HepG2 (cell line): Measurements from ENCODE around the gene GLIS2. TPM values are rescaled to one million over a fixed set of nuclear protein-coding genes. Genes with fewer than 3 reads are reported as not detected.

Experiments
- ATAC-seq: fragments of 200-7000 bp; cut with Tn5 transposase; 3 replicates; pipeline ENCODE4 v1.9.1; 2020; ENCODE audit warnings: mild to moderate bottlenecking, moderate library complexity
- BruUV-seq: library from RNA; stranded (reverse); fragments of 400-500 nt; replicated peaks from 2 replicates; lab custom pipeline; 2021; lab: Mats Ljungman, UMichigan
- CTCF ChIA-PET: fragments of 300-600 bp; formaldehyde crosslinking; extraction: SDS; loops from one replicate; lab custom pipeline; 2021; ENCODE audit warnings: low total read pairs, inconsistent platforms, low intra/inter-chr PET ratio; lab: Yijun Ruan, JAX
- POLR2A ChIA-PET: fragments of 350-600 bp; sonication (Branson Sonifier 250); formaldehyde crosslinking; loops from one replicate; lab custom pipeline; 2020; ENCODE audit warnings: antibody characterized with exemption, inconsistent platforms; lab: Yijun Ruan, JAX
- DNase-seq: peaks from one replicate; pipeline ENCODE4 v3.0.0-alpha.2; 2015; ENCODE audit warnings: low spot score
- FAIRE-seq: peaks from 3 replicates; lab custom pipeline; 2011; peaks lifted over from hg19 to GRCh38; lab: Jason Lieb, UNC
- H2AFZ ChIP-seq: one replicate; pipeline ENCODE4 v1.6.1; 2011; ENCODE audit warnings: low read length, inconsistent platforms
- H3K27ac ChIP-seq: fragments of 300-600 bp; 3 replicates; pipeline ENCODE4 v1.8.0; 2011; ENCODE audit warnings: mixed run types, mild to moderate bottlenecking, mixed read lengths, low read length, inconsistent platforms; ENCODE audit not compliant: insufficient read depth; ENCODE audit errors: extremely low read length
- H3K27me3 ChIP-seq, 2 experiments: fragments of 200-600 bp in 1 of 2; 2 replicates in 1 of 2; 3 replicates in 1 of 2; pipeline versions ENCODE4 v1.6.0 to v1.8.0; 2011; ENCODE audit warnings: low read length in 2 of 2, mild to moderate bottlenecking in 2 of 2, moderate library complexity in 2 of 2, inconsistent platforms in 1 of 2; ENCODE audit not compliant: insufficient read depth in 2 of 2, control insufficient read depth in 1 of 2
- H3K36me3 ChIP-seq, 2 experiments: fragments of 200-600 bp in 1 of 2; replicated peaks in 1 of 2; 2 replicates in 1 of 2; 3 replicates in 1 of 2; pipeline versions ENCODE4 v1.5.1 to v1.8.0; 2011; ENCODE audit warnings: low read length in 2 of 2, inconsistent platforms in 1 of 2; ENCODE audit not compliant: insufficient read depth in 2 of 2, control insufficient read depth in 1 of 2
- H3K4me1 ChIP-seq: 2 replicates; pipeline ENCODE4 v1.5.1; 2012; ENCODE audit warnings: low read length, inconsistent platforms; ENCODE audit not compliant: insufficient read depth
- H3K4me2 ChIP-seq: 2 replicates; pipeline ENCODE4 v1.6.0; 2011; ENCODE audit warnings: low read depth, low read length, inconsistent platforms
- H3K4me3 ChIP-seq, 3 experiments: fragments of 200-600 bp in 1 of 3; sonication (generic), shearing (Covaris generic) in 1 of 3; replicated peaks in 1 of 3; 2 replicates each; pipeline ENCODE4 v1.5.1; 2011 to 2016; ENCODE audit warnings: low read length in 3 of 3, inconsistent platforms in 2 of 3, low read depth in 2 of 3, mild to moderate bottlenecking in 2 of 3, control low read depth in 1 of 3, mixed read lengths in 1 of 3; ENCODE audit not compliant: insufficient read depth in 1 of 3
- H3K79me2 ChIP-seq: one replicate; pipeline ENCODE4 v1.6.1; 2011; ENCODE audit warnings: low read length, inconsistent platforms; ENCODE audit not compliant: insufficient read depth
- H3K9ac ChIP-seq: 2 replicates; pipeline ENCODE4 v1.6.0; 2011; ENCODE audit warnings: mild to moderate bottlenecking, low read depth, low read length, inconsistent platforms; ENCODE audit not compliant: insufficient read depth
- H3K9me3 ChIP-seq: 2 replicates; pipeline ENCODE4 v1.5.1; 2012; ENCODE audit warnings: mild to moderate bottlenecking, low read length
- H4K20me1 ChIP-seq: 2 replicates; pipeline ENCODE4 v1.6.0; 2011; ENCODE audit warnings: inconsistent platforms, mild to moderate bottlenecking, low read length, moderate library complexity; ENCODE audit not compliant: insufficient read depth
- AGO2 ChIP-seq: fragments of 200-400 bp; formaldehyde crosslinking; optimal IDR thresholded peaks from 2 replicates; pipeline ENCODE3; 2017; ENCODE audit warnings: mild to moderate bottlenecking, low read depth, low read length, moderate library complexity
- CCDC6 ChIP-seq: sonication (generic); formaldehyde crosslinking; IDR thresholded peaks from 2 replicates; pipeline ENCODE4 v1.8.1; 2022; ENCODE audit warnings: mild to moderate bottlenecking, missing genetic modification reagents, moderate library complexity
- CEBPB ChIP-seq: IDR thresholded peaks from 2 replicates; pipeline ENCODE4 v1.6.1; 2011; ENCODE audit warnings: low read depth, low read length, improper control_type of control experiment, borderline replicate concordance
- CREBL2 ChIP-seq: sonication (generic); formaldehyde crosslinking; IDR thresholded peaks from 2 replicates; pipeline ENCODE4 v1.8.1; 2023; ENCODE audit warnings: missing genetic modification reagents, mild to moderate bottlenecking, borderline replicate concordance
- GATA4 ChIP-seq: sonication (generic); IDR thresholded peaks from 2 replicates; pipeline ENCODE4 v1.6.1; 2016; ENCODE audit warnings: antibody characterized with exemption, low read depth, borderline replicate concordance
- HNRNPL ChIP-seq: fragments of 200-400 bp; formaldehyde crosslinking; IDR thresholded peaks from 2 replicates; pipeline ENCODE4 v1.6.1; 2017; ENCODE audit warnings: mild to moderate bottlenecking, low read depth, low read length
- MLX ChIP-seq: IDR thresholded peaks from 2 replicates; pipeline ENCODE4 v1.6.1; 2016
- PAWR ChIP-seq: sonication (generic); formaldehyde crosslinking; IDR thresholded peaks from 2 replicates; pipeline ENCODE4 v1.4.0; 2020; ENCODE audit warnings: missing genetic modification reagents, mild to moderate bottlenecking, borderline replicate concordance
- POLR2G ChIP-seq: fragments of 200-400 bp; formaldehyde crosslinking; IDR thresholded peaks from 2 replicates; pipeline ENCODE4 v1.6.1; 2018; ENCODE audit warnings: mild to moderate bottlenecking, low read depth, low read length, moderate library complexity
- RBFOX2 ChIP-seq: fragments of 200-400 bp; formaldehyde crosslinking; IDR thresholded peaks from 2 replicates; pipeline ENCODE4 v1.6.1; 2017; ENCODE audit warnings: low read depth, mild to moderate bottlenecking, low read length
- RBM22 ChIP-seq: fragments of 200-400 bp; formaldehyde crosslinking; optimal IDR thresholded peaks from 2 replicates; pipeline ENCODE3; 2017; ENCODE audit warnings: mild to moderate bottlenecking, low read length, moderate library complexity
- SMYD3 ChIP-seq: sonication (generic); formaldehyde crosslinking; IDR thresholded peaks from 2 replicates; pipeline ENCODE4 v1.8.1; 2023; ENCODE audit warnings: mild to moderate bottlenecking, missing genetic modification reagents
- WGBS: methylation state at CpG from one replicate; pipeline ENCODE4 v1.1.6; 2017; ENCODE audit warnings: low lambda C conversion rate; 5-methylcytosine and 5-hydroxymethylcytosine counted together
- in situ Hi-C: cut with HindIII; loops from 2 replicates; pipeline ENCODE4 v1.10.0; 2017; ENCODE audit warnings: low pct_unique_long_range_greater_than_20kb; ENCODE audit not compliant: extremely low pct_ligation_motif_present
- intact Hi-C: fragments of 100-400 bp; cut with micrococcal nuclease; formaldehyde crosslinking; loops from one replicate; pipeline ENCODE4 v1.10.0; 2022; ENCODE audit not compliant: unreplicated experiment
- polyA plus RNA-seq, 8 experiments: library from polyadenylated mRNA; depleted of rRNA in 3 of 8; stranded (reverse) in 7 of 8; unstranded in 1 of 8; fragments of >200 nt; fragmentation: Illumina TruSeq in 4 of 8; extraction: Trizol in 4 of 8; gene quantifications; 2 replicates each; pipeline versions ENCODE4 v1.2.1 to v1.2.3, GENCODE V29; 2011 to 2016; ENCODE audit warnings: low read depth in 4 of 8, missing spikeins in 1 of 8, mixed read lengths in 1 of 8; ENCODE audit not compliant: insufficient read depth in 1 of 8
- total RNA-seq, 5 experiments: library from RNA; depleted of rRNA; stranded (reverse); fragments of >200 nt; fragmentation: Illumina TruSeq; extraction: Trizol; gene quantifications; 2 replicates each; pipeline ENCODE4 v1.2.3, GENCODE V29; 2016; ENCODE audit warnings: low read depth in 1 of 5
- TF ChIP-seq, protein P1 (sequence below): sonication (generic); formaldehyde crosslinking; IDR thresholded peaks from 2 replicates; pipeline ENCODE4 v1.4.0; 2020; ENCODE audit warnings: missing genetic modification reagents, borderline replicate concordance

GLIS2 gene
- total and polyA plus RNA-seq, 2 of the 13 experiments (the other 11 are each of a cell fraction or from before 2014, with no cell fraction given), result 0.28 to 0.29 TPM

DNA sequence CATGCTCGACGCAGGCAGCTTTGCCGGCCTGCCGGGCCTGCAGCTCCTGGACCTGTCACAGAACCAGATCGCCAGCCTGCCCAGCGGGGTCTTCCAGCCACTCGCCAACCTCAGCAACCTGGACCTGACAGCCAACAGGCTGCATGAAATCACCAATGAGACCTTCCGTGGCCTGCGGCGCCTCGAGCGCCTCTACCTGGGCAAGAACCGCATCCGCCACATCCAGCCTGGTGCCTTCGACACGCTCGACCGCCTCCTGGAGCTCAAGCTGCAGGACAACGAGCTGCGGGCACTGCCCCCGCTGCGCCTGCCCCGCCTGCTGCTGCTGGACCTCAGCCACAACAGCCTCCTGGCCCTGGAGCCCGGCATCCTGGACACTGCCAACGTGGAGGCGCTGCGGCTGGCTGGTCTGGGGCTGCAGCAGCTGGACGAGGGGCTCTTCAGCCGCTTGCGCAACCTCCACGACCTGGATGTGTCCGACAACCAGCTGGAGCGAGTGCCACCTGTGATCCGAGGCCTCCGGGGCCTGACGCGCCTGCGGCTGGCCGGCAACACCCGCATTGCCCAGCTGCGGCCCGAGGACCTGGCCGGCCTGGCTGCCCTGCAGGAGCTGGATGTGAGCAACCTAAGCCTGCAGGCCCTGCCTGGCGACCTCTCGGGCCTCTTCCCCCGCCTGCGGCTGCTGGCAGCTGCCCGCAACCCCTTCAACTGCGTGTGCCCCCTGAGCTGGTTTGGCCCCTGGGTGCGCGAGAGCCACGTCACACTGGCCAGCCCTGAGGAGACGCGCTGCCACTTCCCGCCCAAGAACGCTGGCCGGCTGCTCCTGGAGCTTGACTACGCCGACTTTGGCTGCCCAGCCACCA, 65.4 kb downstream of the GLIS2 start:
- CTCF ChIA-PET, result no interaction called here
- POLR2A ChIA-PET, result interaction anchor here (0.7 to 2.4 kb wide), 2 partner anchors 8 to 12 kb away, joined by 3 to 9 read pairs; no protein-coding TSS in a partner anchor

More for the DNA sequence above, 65.4 kb downstream of the GLIS2 start:
- H3K27ac ChIP-seq, result no peak overlapping the region
- H3K4me1 ChIP-seq, result peaks cover 41% of the 10 kb centered on the region
- in situ Hi-C loops (no loop called here), intact Hi-C loops (no loop called here)
- no peaks in the 10 kb centered on the region for H3K27me3 ChIP-seq
- WGBS, result 97% methylated on average over 34 of the region's 59 CpGs
- no peak for DNase-seq
- H3K4me3 ChIP-seq, result no peak overlapping the region
- FAIRE-seq, result no peak
- no peak overlapping the region for H3K4me2 ChIP-seq
- peaks cover 4 to 16% of the 10 kb centered on the region in 2 experiments for H3K36me3 ChIP-seq
- no TSS peak for BruUV-seq
- H3K9ac ChIP-seq, result no peak overlapping the region
- H3K79me2 ChIP-seq, result peaks cover 19% of the 10 kb centered on the region
- TF ChIP-seq, protein P1, sequence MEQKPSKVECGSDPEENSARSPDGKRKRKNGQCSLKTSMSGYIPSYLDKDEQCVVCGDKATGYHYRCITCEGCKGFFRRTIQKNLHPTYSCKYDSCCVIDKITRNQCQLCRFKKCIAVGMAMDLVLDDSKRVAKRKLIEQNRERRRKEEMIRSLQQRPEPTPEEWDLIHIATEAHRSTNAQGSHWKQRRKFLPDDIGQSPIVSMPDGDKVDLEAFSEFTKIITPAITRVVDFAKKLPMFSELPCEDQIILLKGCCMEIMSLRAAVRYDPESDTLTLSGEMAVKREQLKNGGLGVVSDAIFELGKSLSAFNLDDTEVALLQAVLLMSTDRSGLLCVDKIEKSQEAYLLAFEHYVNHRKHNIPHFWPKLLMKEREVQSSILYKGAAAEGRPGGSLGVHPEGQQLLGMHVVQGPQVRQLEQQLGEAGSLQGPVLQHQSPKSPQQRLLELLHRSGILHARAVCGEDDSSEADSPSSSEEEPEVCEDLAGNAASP (CRISPR knock-in tag), result no peak
- TF ChIP-seq RBM22 (peak; percentile 3), POLR2G (peak; percentile 13; the same call in 1 of the 2 replicates), CCDC6 (CRISPR knock-in tag) (no peak), CREBL2 (CRISPR knock-in tag) (no peak), MLX (CRISPR knock-in tag) (no peak), PAWR (CRISPR knock-in tag) (no peak), GATA4 (no peak), HNRNPL (peak; percentile 31; the same call in 1 of the 2 replicates), AGO2 (peak; percentile 9), CEBPB (peak; percentile 76; the same call in 1 of the 2 replicates), RBFOX2 (peak; percentile 54), SMYD3 (no peak)
- TF ChIP-seq, all 625 proteins: peak for 6
- peaks cover 32% of the 10 kb centered on the region for H4K20me1 ChIP-seq
- no peaks in the 10 kb centered on the region for H3K9me3 ChIP-seq
- no peak for ATAC-seq
- no peak overlapping the region for H2AFZ ChIP-seq
